Measurements from ENCODE around the gene EFNA1.

DNA sequence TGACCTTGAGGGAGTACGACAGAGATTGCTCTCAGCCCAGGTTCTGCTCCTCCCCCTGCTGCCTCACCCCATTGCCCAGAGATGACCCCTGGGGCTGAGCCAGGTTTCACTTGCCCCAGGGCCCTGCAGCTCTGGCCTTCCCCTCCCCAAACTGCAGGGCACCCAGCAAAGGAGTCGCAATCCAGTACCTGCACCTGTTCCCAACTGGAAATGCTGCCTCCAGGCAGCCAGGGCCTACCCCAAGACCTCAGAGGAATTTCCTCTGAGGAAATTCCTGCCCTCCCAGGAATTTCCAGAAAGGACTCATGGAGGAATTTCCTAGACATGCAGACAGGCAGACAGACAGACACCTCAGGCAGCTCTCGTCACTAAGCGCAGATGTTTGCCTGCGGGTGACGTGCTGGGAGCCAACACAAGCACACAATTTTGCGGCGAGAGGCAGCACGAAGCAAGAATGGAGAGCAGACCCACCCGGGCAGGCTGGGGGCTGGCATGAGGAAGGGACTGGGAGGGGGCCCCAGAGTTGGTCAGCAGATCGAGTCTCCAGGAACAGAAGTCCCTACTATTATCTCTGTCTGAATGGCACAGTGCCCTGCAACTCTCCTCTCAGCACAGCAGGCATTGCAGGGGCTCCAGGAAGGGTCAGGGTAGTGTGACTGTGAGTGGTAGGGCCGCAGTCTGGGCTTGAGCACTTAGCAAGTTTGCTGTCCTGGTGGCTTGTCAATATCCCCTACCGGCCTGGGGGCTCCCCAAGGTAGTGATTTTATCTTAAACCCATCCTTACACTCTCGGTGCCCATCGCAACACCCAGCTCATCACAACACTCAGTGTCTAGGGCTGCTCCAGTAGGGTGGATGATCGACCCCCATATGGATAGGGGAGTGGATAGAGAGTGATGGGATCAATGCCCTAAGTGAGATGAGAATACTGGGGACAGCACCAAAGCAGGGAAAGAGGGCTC is 2.9 kb upstream of the EFNA1 start:
- TF ChIP-seq EZH2 (IDR thresholded peaks at IDR 0.05; ENCODE audit: borderline replicate concordance, low read depth, low read length, poor library complexity, severe bottlenecking), result no peak
- TF ChIP-seq, protein P1, sequence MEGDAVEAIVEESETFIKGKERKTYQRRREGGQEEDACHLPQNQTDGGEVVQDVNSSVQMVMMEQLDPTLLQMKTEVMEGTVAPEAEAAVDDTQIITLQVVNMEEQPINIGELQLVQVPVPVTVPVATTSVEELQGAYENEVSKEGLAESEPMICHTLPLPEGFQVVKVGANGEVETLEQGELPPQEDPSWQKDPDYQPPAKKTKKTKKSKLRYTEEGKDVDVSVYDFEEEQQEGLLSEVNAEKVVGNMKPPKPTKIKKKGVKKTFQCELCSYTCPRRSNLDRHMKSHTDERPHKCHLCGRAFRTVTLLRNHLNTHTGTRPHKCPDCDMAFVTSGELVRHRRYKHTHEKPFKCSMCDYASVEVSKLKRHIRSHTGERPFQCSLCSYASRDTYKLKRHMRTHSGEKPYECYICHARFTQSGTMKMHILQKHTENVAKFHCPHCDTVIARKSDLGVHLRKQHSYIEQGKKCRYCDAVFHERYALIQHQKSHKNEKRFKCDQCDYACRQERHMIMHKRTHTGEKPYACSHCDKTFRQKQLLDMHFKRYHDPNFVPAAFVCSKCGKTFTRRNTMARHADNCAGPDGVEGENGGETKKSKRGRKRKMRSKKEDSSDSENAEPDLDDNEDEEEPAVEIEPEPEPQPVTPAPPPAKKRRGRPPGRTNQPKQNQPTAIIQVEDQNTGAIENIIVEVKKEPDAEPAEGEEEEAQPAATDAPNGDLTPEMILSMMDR (conservative IDR thresholded peaks at IDR 0.05; ENCODE audit: low read depth, low read length), result no peak
